HPDE6-E6E7 (cell line): Measurements from ENCODE around the gene CCDC160.
A peak's percentile ranks its signal among the peaks of the same experiment; 100 is the strongest.
"Not testable (repeated sequence)": the region's sequence is repeated elsewhere in the genome, so short reads cannot be mapped to it uniquely, and the experiment has no call there.

Experiments
- DNase-seq: peaks from one replicate; pipeline ENCODE4 v3.0.0; 2011; ENCODE audit warnings: missing footprints; ENCODE audit errors: extremely low spot score

Gene CCDC160

GRCh38 chrX:134236626-134237614 lies at the start of gene CCDC160:
Gene CCDC160, plus strand, starts transcription at chrX:134237182. Its CDS starts 7,619 bp downstream, at chrX:134244801.
- no peak for DNase-seq

- DNase-seq = no peak
Measured at GRCh38 chrX:134191281-134191680, 45.7 kb upstream of the CCDC160 start.

GRCh38 chrX:134194915-134195314 lies 42.1 kb upstream of the CCDC160 start:
- DNase-seq = no peak

GRCh38 chrX:134202561-134202960 lies 34.4 kb upstream of the CCDC160 start:
- no peak for DNase-seq

GRCh38 chrX:134206221-134206620 lies 30.8 kb upstream of the CCDC160 start:
- no peak for DNase-seq

- DNase-seq = no peak
Measured at GRCh38 chrX:134210465-134210864, 26.5 kb upstream of the CCDC160 start.

- no peak for DNase-seq
Measured at GRCh38 chrX:134235236-134235635, 1.7 kb upstream of the CCDC160 start.

- DNase-seq = not testable (repeated sequence)
Measured at GRCh38 chrX:134238144-134238543, 1.2 kb downstream of the CCDC160 start.

- DNase-seq = no peak
Measured at GRCh38 chrX:134239016-134239415, 2.0 kb downstream of the CCDC160 start.

- no peak for DNase-seq
Measured at GRCh38 chrX:134240209-134240608, 3.2 kb downstream of the CCDC160 start.

- no peak for DNase-seq
Measured at GRCh38 chrX:134241960-134242619, 5.1 kb downstream of the CCDC160 start.

- DNase-seq = peak; percentile 21
Measured at GRCh38 chrX:134244043-134244442, 7.1 kb downstream of the CCDC160 start.

- no peak for DNase-seq
Measured at GRCh38 chrX:134246282-134246681, 9.3 kb downstream of the CCDC160 start.

GRCh38 chrX:134247492-134247891 lies 10.5 kb downstream of the CCDC160 start:
- DNase-seq = peak; percentile 20

- no peak for DNase-seq
Measured at GRCh38 chrX:134249241-134249640, 12.3 kb downstream of the CCDC160 start.

- no peak for DNase-seq
Measured at GRCh38 chrX:134251241-134251640, 14.3 kb downstream of the CCDC160 start.

GRCh38 chrX:134254511-134254910 lies 17.5 kb downstream of the CCDC160 start:
- DNase-seq = no peak

- DNase-seq = no peak
Measured at GRCh38 chrX:134255555-134255954, 18.6 kb downstream of the CCDC160 start.

GRCh38 chrX:134256684-134257083 lies 19.7 kb downstream of the CCDC160 start:
- DNase-seq = no peak

GRCh38 chrX:134258202-134258601 lies 21.2 kb downstream of the CCDC160 start:
- no peak for DNase-seq

- not testable (repeated sequence) for DNase-seq
Measured at GRCh38 chrX:134285934-134286333, 49.0 kb downstream of the CCDC160 start.

- no peak for DNase-seq
Measured at GRCh38 chrX:134287346-134287745, 50.4 kb downstream of the CCDC160 start.

GRCh38 chrX:134294548-134294947 lies 57.6 kb downstream of the CCDC160 start:
- DNase-seq = no peak
